ENCODE measurements around the gene DACT3. TPM values are rescaled to one million over a fixed set of nuclear protein-coding genes. Genes with fewer than 3 reads are reported as not detected.

DACT3 gene
- total RNA-seq, 3 donors from 2014 or later, result 0.50 to 0.71 (median 0.63) TPM

- no peaks in the 10 kb centered on the region for H3K36me3 Mint-ChIP-seq (ENCODE audit: insufficient read depth)
- H3K4me1 Mint-ChIP-seq (ENCODE audit: low read depth), result peaks cover 8% of the 10 kb centered on the region
- no peak overlapping the region for H3K4me3 Mint-ChIP-seq
- H3K9me3 Mint-ChIP-seq, result peaks cover 2% of the 10 kb centered on the region
- ATAC-seq (no peak), DNase-seq (no peak)
- H3K27me3 Mint-ChIP-seq (ENCODE audit: low read depth), result peaks cover 58% of the 10 kb centered on the region
These were observed 10.5 kb downstream of the DACT3 start for GRCh38 chr19:46650445-46650844.

- Mint-ChIP-seq H3K9me3 (peaks cover 2% of the 10 kb centered on the region), H3K4me3 (no peak overlapping the region), H3K27me3 (ENCODE audit: low read depth) (peaks cover 51% of the 10 kb centered on the region), H3K36me3 (ENCODE audit: insufficient read depth) (no peaks in the 10 kb centered on the region), H3K4me1 (ENCODE audit: low read depth) (peaks cover 8% of the 10 kb centered on the region)
- ATAC-seq (peak; percentile 25 to 32), DNase-seq (no peak)
These were observed 11.7 kb downstream of the DACT3 start for GRCh38 chr19:46648961-46649960.

- Mint-ChIP-seq H3K36me3 (ENCODE audit: insufficient read depth) (no peaks in the 10 kb centered on the region), H3K9me3 (peaks cover 2% of the 10 kb centered on the region), H3K4me3 (no peak overlapping the region), H3K27me3 (ENCODE audit: low read depth) (peaks cover 43% of the 10 kb centered on the region), H3K4me1 (ENCODE audit: low read depth) (peaks cover 8% of the 10 kb centered on the region)
- no peak for DNase-seq
- ATAC-seq, result peak; percentile 62 to 69
These were observed 12.7 kb downstream of the DACT3 start for GRCh38 chr19:46648060-46648960.

GRCh38 chr19:46646402-46646801 lies 14.6 kb downstream of the DACT3 start:
- ATAC-seq (no peak), DNase-seq (no peak)
- peaks cover 36% of the 10 kb centered on the region for H3K27me3 Mint-ChIP-seq (ENCODE audit: low read depth)
- H3K4me3 Mint-ChIP-seq, result no peak overlapping the region
- peaks cover 2% of the 10 kb centered on the region for H3K9me3 Mint-ChIP-seq
- no peaks in the 10 kb centered on the region for H3K36me3 Mint-ChIP-seq (ENCODE audit: insufficient read depth)
- peaks cover 8% of the 10 kb centered on the region for H3K4me1 Mint-ChIP-seq (ENCODE audit: low read depth)

GRCh38 chr19:46644720-46645119 lies 16.3 kb downstream of the DACT3 start:
- H3K27me3 Mint-ChIP-seq (ENCODE audit: low read depth), result peaks cover 28% of the 10 kb centered on the region
- H3K9me3 Mint-ChIP-seq, result peaks cover 2% of the 10 kb centered on the region
- H3K4me3 Mint-ChIP-seq, result no peak overlapping the region
- H3K4me1 Mint-ChIP-seq (ENCODE audit: low read depth), result peaks cover 13% of the 10 kb centered on the region
- ATAC-seq, result no peak
- no peak for DNase-seq
- no peaks in the 10 kb centered on the region for H3K36me3 Mint-ChIP-seq (ENCODE audit: insufficient read depth)

- no peak for ATAC-seq
- no peak for DNase-seq
- Mint-ChIP-seq H3K9me3 (peaks cover 1% of the 10 kb centered on the region), H3K36me3 (ENCODE audit: insufficient read depth) (no peaks in the 10 kb centered on the region), H3K4me1 (ENCODE audit: low read depth) (peaks cover 10% of the 10 kb centered on the region), H3K4me3 (peak overlapping the region; percentile 24), H3K27me3 (ENCODE audit: low read depth) (peaks cover 16% of the 10 kb centered on the region)
These were observed 20.3 kb downstream of the DACT3 start for GRCh38 chr19:46640656-46641055.

GRCh38 chr19:46639358-46640182 lies 21.4 kb downstream of the DACT3 start:
- H3K4me3 Mint-ChIP-seq, result no peak overlapping the region
- peaks cover 13% of the 10 kb centered on the region for H3K4me1 Mint-ChIP-seq (ENCODE audit: low read depth)
- peaks cover 11% of the 10 kb centered on the region for H3K27me3 Mint-ChIP-seq (ENCODE audit: low read depth)
- H3K36me3 Mint-ChIP-seq (ENCODE audit: insufficient read depth), result no peaks in the 10 kb centered on the region
- H3K9me3 Mint-ChIP-seq, result no peaks in the 10 kb centered on the region
- DNase-seq (no peak), ATAC-seq (no peak)

GRCh38 chr19:46637224-46637623 lies 23.8 kb downstream of the DACT3 start:
- no peaks in the 10 kb centered on the region for H3K36me3 Mint-ChIP-seq (ENCODE audit: insufficient read depth)
- peaks cover 24% of the 10 kb centered on the region for H3K4me1 Mint-ChIP-seq (ENCODE audit: low read depth)
- peaks cover 6% of the 10 kb centered on the region for H3K27me3 Mint-ChIP-seq (ENCODE audit: low read depth)
- ATAC-seq (no peak), DNase-seq (no peak)
- no peaks in the 10 kb centered on the region for H3K9me3 Mint-ChIP-seq
- no peak overlapping the region for H3K4me3 Mint-ChIP-seq

- DNase-seq, result no peak
These were observed 24.8 kb downstream of the DACT3 start, which contains the start of gene GNG8 for GRCh38 chr19:46635920-46636761. TSS of gene GNG8 (minus strand) at chr19:46636202. CDS start at chr19:46634682, 1,520 bp downstream.

GRCh38 chr19:46634656-46635218 lies 26.2 kb downstream of the DACT3 start:
- no peaks in the 10 kb centered on the region for H3K9me3 Mint-ChIP-seq
- no peaks in the 10 kb centered on the region for H3K36me3 Mint-ChIP-seq (ENCODE audit: insufficient read depth)
- H3K4me1 Mint-ChIP-seq (ENCODE audit: low read depth), result peaks cover 18% of the 10 kb centered on the region
- H3K4me3 Mint-ChIP-seq, result peak overlapping the region; percentile 40
- no peak for ATAC-seq
- no peak for DNase-seq
- peaks cover 3% of the 10 kb centered on the region for H3K27me3 Mint-ChIP-seq (ENCODE audit: low read depth)

More at GRCh38 chr19:46635920-46636761, 24.8 kb downstream of the DACT3 start, which contains the start of gene GNG8:
- ATAC-seq, result no peak
- Mint-ChIP-seq H3K4me1 (ENCODE audit: low read depth) (peaks cover 24% of the 10 kb centered on the region), H3K36me3 (ENCODE audit: insufficient read depth) (no peaks in the 10 kb centered on the region), H3K9me3 (no peaks in the 10 kb centered on the region), H3K4me3 (peak within 1 kb of the TSS; percentile 60), H3K27me3 (ENCODE audit: low read depth) (peaks cover 3% of the 10 kb centered on the region)

- DNase-seq, result peak; percentile 95
These were observed 26.8 kb downstream of the DACT3 start for GRCh38 chr19:46634045-46634655.

GRCh38 chr19:46633130-46633529 lies 27.9 kb downstream of the DACT3 start:
- H3K4me3 Mint-ChIP-seq, result peak overlapping the region; percentile 65
- DNase-seq (no peak), ATAC-seq (no peak)
- H3K9me3 Mint-ChIP-seq, result no peaks in the 10 kb centered on the region
- H3K36me3 Mint-ChIP-seq (ENCODE audit: insufficient read depth), result no peaks in the 10 kb centered on the region
- peaks cover 21% of the 10 kb centered on the region for H3K4me1 Mint-ChIP-seq (ENCODE audit: low read depth)
- peaks cover 3% of the 10 kb centered on the region for H3K27me3 Mint-ChIP-seq (ENCODE audit: low read depth)

More at GRCh38 chr19:46634045-46634655, 26.8 kb downstream of the DACT3 start:
- ATAC-seq, result peak; percentile 49 to 53
- Mint-ChIP-seq H3K9me3 (no peaks in the 10 kb centered on the region), H3K36me3 (ENCODE audit: insufficient read depth) (no peaks in the 10 kb centered on the region), H3K27me3 (ENCODE audit: low read depth) (peaks cover 3% of the 10 kb centered on the region), H3K4me3 (peak overlapping the region; percentile 65), H3K4me1 (ENCODE audit: low read depth) (peaks cover 17% of the 10 kb centered on the region)

All from activated T-cell treated with anti-CD3 and anti-CD28 coated beads, Interleukin-2, amount 50 U/mL, for 4 hours (primary cell).